Panc1 (cell line): ENCODE measurements around the gene UBE2O.

ENCODE experiments used
- CTCF ChIP-seq: fragments of 450-650 bp; IDR thresholded peaks from 2 replicates; pipeline ENCODE4 v1.5.1; 2017; ENCODE audit warnings: mild to moderate bottlenecking
- POLR2AphosphoS5 ChIP-seq: IDR thresholded peaks from 2 replicates; pipeline ENCODE4 v1.6.1; 2012; ENCODE audit warnings: mild to moderate bottlenecking, low read depth, low read length, moderate library complexity
- REST ChIP-seq, 2 experiments: IDR thresholded peaks; 2 replicates each; pipeline ENCODE4 v1.6.1; 2011 to 2012; ENCODE audit warnings: low read depth in 2 of 2, control low read depth in 1 of 2, low read length in 1 of 2, mild to moderate bottlenecking in 1 of 2, moderate library complexity in 1 of 2; ENCODE audit not compliant: insufficient read depth in 1 of 2
- SIN3A ChIP-seq: IDR thresholded peaks from 2 replicates; pipeline ENCODE4 v1.6.1; 2012; ENCODE audit warnings: low read depth, mild to moderate bottlenecking, low read length, moderate library complexity, borderline replicate concordance; ENCODE audit not compliant: insufficient read depth
- TCF7L2 ChIP-seq: IDR thresholded peaks from 2 replicates; pipeline ENCODE4 v1.6.1; 2011; ENCODE audit warnings: mild to moderate bottlenecking, low read depth, low read length, inconsistent platforms

DNA sequence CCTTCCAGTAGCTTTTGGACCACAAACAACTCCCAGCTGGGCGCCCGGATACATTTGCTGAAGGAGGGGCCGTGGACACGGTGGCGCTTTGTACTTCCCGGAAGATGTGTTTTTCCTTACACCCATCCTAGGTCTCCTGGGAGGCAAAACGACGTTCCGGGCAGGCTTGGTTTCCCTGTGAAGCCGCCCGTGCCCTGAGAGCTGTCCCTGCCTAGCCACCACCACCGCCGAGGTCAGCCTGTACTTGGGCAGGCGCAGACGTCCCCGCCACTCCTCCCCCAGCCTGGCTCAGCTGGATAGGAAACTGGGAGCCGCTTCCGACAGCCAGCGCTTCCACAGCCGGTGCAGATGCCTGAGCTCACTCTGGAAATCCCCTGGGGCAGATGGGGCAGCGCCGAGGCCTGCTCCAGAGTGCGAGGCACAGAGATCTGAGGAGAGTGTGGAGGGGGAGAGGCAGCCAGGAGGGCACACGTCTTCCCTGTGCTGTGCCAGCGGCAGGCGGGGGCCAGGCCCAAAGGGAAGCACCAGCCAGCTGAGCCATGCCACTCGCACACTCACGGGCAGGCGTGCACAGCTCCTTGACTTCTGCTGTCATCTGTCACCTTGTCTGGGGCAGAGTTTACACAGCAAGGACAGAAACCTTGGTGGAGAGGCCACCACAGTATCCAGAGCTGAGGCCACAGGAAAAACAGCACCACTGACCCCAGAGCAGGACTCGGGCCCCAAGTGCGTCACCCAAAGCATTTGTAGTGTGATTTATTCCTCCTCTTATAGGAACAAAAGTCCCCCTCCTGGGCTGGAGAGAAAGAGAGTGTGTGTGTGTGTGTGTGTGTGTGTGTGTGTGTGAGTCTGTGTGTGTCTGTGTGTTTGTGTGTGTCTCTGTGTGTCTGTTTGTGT is 45.3 kb upstream of the UBE2O start:
- TF ChIP-seq CTCF (no peak), TCF7L2 (no peak), POLR2AphosphoS5 (peak; percentile 60), REST (IDR thresholded peaks at IDR 0.05; ENCODE audit: insufficient read depth in 1 of 2, low read depth in 2 of 2, low read length in 1 of 2) (0 out of 4 replicates have a peak, but pooled peaks of 1 of the 2 experiments have one; percentile 35), SIN3A (peak; percentile 77; the same call in 1 of the 2 replicates)
